ENCODE results near the gene TAS2R7.
A peak's percentile ranks its signal among the peaks of the same experiment; 100 is the strongest.
"Not testable (repeated sequence)": the region's sequence is repeated elsewhere in the genome, so short reads cannot be mapped to it uniquely, and the experiment has no call there.

TAS2R7 gene

GRCh38 chr12:10802587-10802986 lies at the start of gene TAS2R7:
Gene TAS2R7, minus strand, starts transcription at chr12:10802627. Its CDS starts 57 bp downstream, at chr12:10802570.
- DNase-seq = no peak

DNA sequence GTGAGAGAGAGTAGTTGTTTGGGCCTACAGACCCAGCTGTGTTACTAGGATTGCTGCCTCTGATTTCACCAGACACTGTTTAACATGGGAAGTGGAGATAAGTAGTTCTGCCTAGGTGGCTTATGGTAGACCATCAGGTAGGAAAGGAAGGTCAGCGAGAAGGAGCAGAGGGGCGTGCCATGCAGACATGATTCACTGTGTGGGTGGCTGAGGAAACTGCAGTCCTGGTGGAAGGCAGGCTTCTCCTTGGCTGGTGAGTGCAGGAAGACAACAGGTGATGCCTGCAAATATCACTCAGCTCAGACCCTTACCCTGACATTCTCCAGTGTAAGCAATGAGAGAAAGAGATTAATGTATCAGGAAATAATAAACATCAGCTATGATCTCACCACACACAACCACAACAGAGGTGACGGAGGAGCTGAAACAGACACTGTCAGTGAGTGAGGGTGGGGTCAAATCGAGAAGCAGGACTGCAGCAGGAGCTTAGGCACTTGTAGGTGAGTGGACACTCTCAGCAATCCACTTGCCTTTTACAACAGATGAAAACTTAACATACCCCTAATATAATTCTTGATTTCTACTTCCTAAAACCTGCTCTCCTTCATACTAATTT lies 48.9 kb upstream of the TAS2R7 start:
- peak; percentile 2 for DNase-seq

GRCh38 chr12:10849425-10849878 lies 47.0 kb upstream of the TAS2R7 start, which contains the start of gene PRR4:
Gene PRR4, minus strand, starts transcription at chr12:10849475. Its CDS starts 38 bp downstream, at chr12:10849437.
- peak; percentile 30 for DNase-seq

DNA sequence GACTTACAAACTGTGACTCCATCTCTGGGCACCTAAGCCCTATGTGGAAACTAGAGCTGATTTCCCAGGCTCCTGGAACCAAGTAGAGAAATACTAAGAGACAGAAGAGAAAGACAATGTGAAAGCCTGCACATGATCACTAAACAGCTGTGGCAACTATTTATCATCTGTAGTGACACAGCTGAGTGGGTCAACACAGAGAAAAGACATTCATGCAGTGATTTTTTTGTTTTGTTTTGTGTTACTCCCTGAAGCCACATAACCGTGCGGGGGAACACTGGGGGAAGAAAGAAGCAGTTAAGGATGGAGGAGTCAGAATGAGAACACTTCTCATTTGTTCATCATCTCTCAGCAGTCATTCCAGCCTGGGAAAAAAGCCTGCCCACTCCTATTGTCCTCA lies 45.3 kb upstream of the TAS2R7 start:
- DNase-seq = no peak

GRCh38 chr12:10842862-10843261 lies 40.4 kb upstream of the TAS2R7 start:
- no peak for DNase-seq

- no peak for DNase-seq
Measured at GRCh38 chr12:10838461-10838860, 36.0 kb upstream of the TAS2R7 start.

GRCh38 chr12:10829994-10830393 lies 27.6 kb upstream of the TAS2R7 start:
- no peak for DNase-seq

- DNase-seq = no peak
Measured at GRCh38 chr12:10826258-10826657, 23.8 kb upstream of the TAS2R7 start, which contains the start of gene TAS2R10. Gene TAS2R10, minus strand, starts transcription at chr12:10826358. Its CDS starts 89 bp downstream, at chr12:10826269.

DNA sequence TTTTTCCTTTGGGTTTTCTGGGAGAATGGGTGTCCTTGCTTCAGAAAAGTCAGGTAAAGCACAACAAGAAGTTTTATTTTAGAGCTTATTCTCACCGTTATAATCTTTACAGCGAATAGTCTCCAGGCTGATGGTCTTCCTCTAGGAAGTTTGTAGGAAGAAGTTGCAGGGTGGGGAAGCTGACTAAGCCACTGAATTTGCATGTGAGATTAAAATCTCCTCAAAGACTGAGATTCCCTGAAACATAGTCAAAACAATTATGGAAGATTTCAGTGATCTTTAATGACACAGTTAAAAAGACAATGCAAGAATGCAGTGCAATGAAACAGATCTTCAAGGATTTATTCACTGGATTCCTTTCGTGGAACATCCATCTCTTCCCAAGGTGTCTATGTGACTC lies 22.5 kb upstream of the TAS2R7 start:
- DNase-seq = no peak

- no peak for DNase-seq
Measured at GRCh38 chr12:10811883-10812536, 9.6 kb upstream of the TAS2R7 start.

GRCh38 chr12:10810068-10810467 lies 7.6 kb upstream of the TAS2R7 start, which contains the start of gene TAS2R9:
Gene TAS2R9, minus strand, starts transcription at chr12:10810168. Its CDS starts 93 bp downstream, at chr12:10810075.
- no peak for DNase-seq

GRCh38 chr12:10807186-10807585 lies 4.8 kb upstream of the TAS2R7 start, which contains the start of gene TAS2R8:
Gene TAS2R8, minus strand, starts transcription at chr12:10807286. Its CDS starts 306 bp downstream, at chr12:10806980.
- DNase-seq = no peak

DNA sequence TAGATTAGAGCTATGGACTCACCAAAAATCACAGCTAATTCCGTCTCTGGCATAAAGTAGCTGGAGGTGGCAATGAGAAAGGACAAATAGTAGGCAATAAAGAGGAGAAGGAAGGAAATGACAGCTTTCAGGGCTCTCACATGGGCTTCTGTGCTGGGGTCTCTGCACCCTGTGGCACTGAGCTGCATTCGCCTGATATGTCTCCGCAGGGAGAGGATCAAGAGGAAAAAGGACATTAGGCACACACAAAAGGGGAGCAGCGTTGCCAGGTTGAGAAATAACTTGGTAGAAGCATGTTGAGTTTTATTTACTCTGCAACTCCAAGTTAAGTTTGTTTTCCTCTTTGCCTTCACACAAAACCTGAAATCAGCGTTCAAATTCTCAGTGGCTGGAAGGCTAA lies 686 bp downstream of the TAS2R7 start:
- no peak for DNase-seq

DNA sequence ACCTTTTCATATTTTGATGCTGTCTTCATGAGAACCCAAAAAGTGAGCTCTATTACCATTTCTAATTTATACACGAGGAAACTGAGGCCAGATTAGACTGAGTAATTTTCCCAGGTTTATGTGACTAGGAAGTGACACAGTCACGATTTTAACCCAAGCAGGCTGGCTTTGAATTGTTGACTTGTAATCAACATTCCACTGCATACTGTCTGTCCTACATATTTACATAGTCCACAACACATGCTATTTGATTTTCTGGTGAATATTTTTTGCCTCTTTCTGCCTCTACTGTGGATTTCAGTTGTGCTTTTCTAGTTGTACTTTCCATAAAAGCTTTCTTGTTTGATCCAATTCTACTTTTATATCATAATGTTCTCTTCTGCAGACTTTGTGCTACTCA lies 8.2 kb downstream of the TAS2R7 start:
- DNase-seq = no peak

GRCh38 chr12:10791769-10792168 lies 10.7 kb downstream of the TAS2R7 start:
- not testable (repeated sequence) for DNase-seq

- DNase-seq = no peak
Measured at GRCh38 chr12:10783252-10783651, 19.2 kb downstream of the TAS2R7 start.

GRCh38 chr12:10779103-10779502 lies 23.3 kb downstream of the TAS2R7 start:
- no peak for DNase-seq

- peak; percentile 61 for DNase-seq
Measured at GRCh38 chr12:10771132-10771733, 31.2 kb downstream of the TAS2R7 start.

GRCh38 chr12:10759657-10760056 lies 42.8 kb downstream of the TAS2R7 start:
- DNase-seq = no peak

GRCh38 chr12:10756194-10756593 lies 46.2 kb downstream of the TAS2R7 start:
- DNase-seq = no peak

GRCh38 chr12:10753059-10753458 lies 49.4 kb downstream of the TAS2R7 start:
- DNase-seq = no peak
